A549 (cell line): Measurements from ENCODE around the gene SHLD1. TPM values are rescaled to one million over a fixed set of nuclear protein-coding genes. Genes with fewer than 3 reads are reported as not detected.

Experiments used
- ATAC-seq, 2 experiments: fragments of 200-7000 bp in 1 of 2; fragments of >200 bp in 1 of 2; cut with Nextera tagmentation in 1 of 2; cut with Tn5 transposase in 1 of 2; 3 replicates each; pipeline versions ENCODE4 v1.8.0 to v1.9.1; 2018 to 2020; ENCODE audit warnings: mild to moderate bottlenecking in 1 of 2, moderate library complexity in 1 of 2
- CTCF ChIA-PET: fragments of 300-600 bp; sonication (Branson Sonifier 250); formaldehyde crosslinking; extraction: SDS; loops from one replicate; lab custom pipeline; 2021; ENCODE audit warnings: antibody characterized with exemption, inconsistent platforms; lab: Yijun Ruan, JAX
- POLR2A ChIA-PET: fragments of 350-600 bp; formaldehyde crosslinking; extraction: SDS; loops from one replicate; lab custom pipeline; 2021; ENCODE audit warnings: antibody characterized with exemption, inconsistent platforms; lab: Yijun Ruan, JAX
- DNase-seq, 2 experiments: peaks; one replicate each; pipeline versions ENCODE4 v3.0.0 to v3.0.0-alpha.2; 2011 to 2016; ENCODE audit warnings: low read depth in 1 of 2, low spot score in 1 of 2
- FAIRE-seq: peaks from 2 replicates; lab custom pipeline; 2011; peaks lifted over from hg19 to GRCh38; lab: Jason Lieb, UNC
- H3K27ac ChIP-seq, 2 experiments: fragments of >200 bp; sonication (Bioruptor Twin); formaldehyde crosslinking; 3 replicates each; pipeline ENCODE4 v1.5.1; 2016 to 2017
- H3K4me1 ChIP-seq: fragments of >200 bp; sonication (Bioruptor Twin); formaldehyde crosslinking; 3 replicates; pipeline ENCODE4 v1.6.1; 2016
- H3K4me2 ChIP-seq: fragments of >200 bp; sonication (Bioruptor Twin); formaldehyde crosslinking; 3 replicates; pipeline ENCODE4 v1.6.1; 2016
- H3K4me3 ChIP-seq: fragments of >200 bp; sonication (Bioruptor Twin); formaldehyde crosslinking; 3 replicates; pipeline ENCODE4 v1.5.1; 2016
- H3K9me3 ChIP-seq: fragments of >200 bp; sonication (Bioruptor Twin); formaldehyde crosslinking; 3 replicates; pipeline ENCODE4 v1.6.1; 2016
- ATOH8 ChIP-seq: fragments of 250-450 bp; sonication (Bioruptor Pico); IDR thresholded peaks from 2 replicates; pipeline ENCODE4 v1.5.0; 2020; ENCODE audit warnings: low read depth, mild to moderate bottlenecking, moderate library complexity
- EHF ChIP-seq: fragments of 250-450 bp; sonication (Bioruptor Pico); IDR thresholded peaks from 2 replicates; pipeline ENCODE4 v1.5.0; 2020; ENCODE audit warnings: mild to moderate bottlenecking
- FOSB ChIP-seq: fragments of 250-450 bp; sonication (Bioruptor Pico); IDR thresholded peaks from 2 replicates; pipeline ENCODE4 v1.5.0; 2020; ENCODE audit warnings: mild to moderate bottlenecking, moderate library complexity
- FOSL2 ChIP-seq, 2 experiments: fragments of 450-650 bp in 1 of 2; fragments of >200 bp in 1 of 2; sonication (Bioruptor Twin) in 1 of 2; formaldehyde crosslinking; IDR thresholded peaks; 2 replicates each; pipeline versions ENCODE4 v1.5.0 to v1.6.1; 2016 to 2020; ENCODE audit warnings: mild to moderate bottlenecking in 1 of 2, moderate library complexity in 1 of 2
- FOXS1 ChIP-seq: fragments of 250-450 bp; sonication (Bioruptor Pico); IDR thresholded peaks from 2 replicates; pipeline ENCODE4 v1.5.0; 2020; ENCODE audit warnings: mild to moderate bottlenecking, moderate library complexity
- HEYL ChIP-seq: fragments of 250-450 bp; sonication (Bioruptor Pico); IDR thresholded peaks from 2 replicates; pipeline ENCODE4 v1.8.0; 2021; ENCODE audit warnings: mild to moderate bottlenecking, moderate library complexity
- HMGXB4 ChIP-seq: fragments of 250-450 bp; sonication (Bioruptor Pico); IDR thresholded peaks from 2 replicates; pipeline ENCODE4 v1.5.0; 2021; ENCODE audit warnings: mild to moderate bottlenecking, moderate library complexity, borderline replicate concordance
- HOXA7 ChIP-seq: fragments of 250-450 bp; sonication (Bioruptor Pico); IDR thresholded peaks from 2 replicates; pipeline ENCODE4 v1.5.0; 2020; ENCODE audit warnings: mild to moderate bottlenecking, moderate library complexity
- HOXB13 ChIP-seq: fragments of 250-450 bp; sonication (Bioruptor Pico); IDR thresholded peaks from 2 replicates; pipeline ENCODE4 v1.5.0; 2020; ENCODE audit warnings: low read depth, mild to moderate bottlenecking, moderate library complexity
- JUNB ChIP-seq: fragments of >200 bp; sonication (Bioruptor Twin); formaldehyde crosslinking; IDR thresholded peaks from 2 replicates; pipeline ENCODE4 v1.6.1; 2016
- KDM5A ChIP-seq: fragments of 200-600 bp; sonication (generic); IDR thresholded peaks from 2 replicates; pipeline ENCODE4 v1.6.1; 2016; ENCODE audit warnings: antibody characterized with exemption, mild to moderate bottlenecking
- MAFK ChIP-seq: fragments of 450-650 bp; IDR thresholded peaks from 2 replicates; pipeline ENCODE4 v1.6.1; 2014; ENCODE audit not compliant: partially characterized antibody
- MAZ ChIP-seq: fragments of 150-350 bp; IDR thresholded peaks from 2 replicates; pipeline ENCODE4 v1.6.1; 2014; ENCODE audit warnings: antibody characterized with exemption, low read depth, low read length, borderline replicate concordance
- MYC ChIP-seq: IDR thresholded peaks from 2 replicates; pipeline ENCODE4 v1.6.1; 2012; ENCODE audit warnings: mild to moderate bottlenecking, inconsistent platforms, low read length, improper control_type of control experiment, borderline replicate concordance
- NPAS2 ChIP-seq: fragments of 250-450 bp; sonication (Bioruptor Pico); IDR thresholded peaks from 2 replicates; pipeline ENCODE4 v1.8.0; 2022; ENCODE audit warnings: mild to moderate bottlenecking, moderate library complexity, borderline replicate concordance
- RAD21 ChIP-seq, 2 experiments: fragments of >200 bp in 1 of 2; sonication (Bioruptor Twin) in 1 of 2; formaldehyde crosslinking in 1 of 2; IDR thresholded peaks in 1 of 2; conservative IDR thresholded peaks in 1 of 2; 2 replicates in 1 of 2; 3 replicates in 1 of 2; pipeline ENCODE4 v1.6.1; 2012 to 2018; ENCODE audit warnings: inconsistent platforms in 1 of 2
- RNF2 ChIP-seq: fragments of 200-600 bp; sonication (generic); IDR thresholded peaks from 2 replicates; pipeline ENCODE4 v1.6.1; 2016; ENCODE audit warnings: low read depth, mild to moderate bottlenecking, antibody characterized with exemption, moderate library complexity, borderline replicate concordance
- SREBF2 ChIP-seq: fragments of 450-650 bp; IDR thresholded peaks from 2 replicates; pipeline ENCODE4 v1.6.1; 2014; ENCODE audit warnings: mild to moderate bottlenecking, moderate library complexity
- ZC3H11A ChIP-seq: fragments of 450-650 bp; IDR thresholded peaks from 2 replicates; pipeline ENCODE4 v1.6.1; 2014; ENCODE audit warnings: antibody characterized with exemption, mild to moderate bottlenecking
- WGBS: methylation state at CpG from one replicate; pipeline ENCODE4 v1.1.6; 2017; ENCODE audit errors: missing lambda C conversion rate; 5-methylcytosine and 5-hydroxymethylcytosine counted together
- polyA plus RNA-seq, 4 experiments: library from polyadenylated mRNA; depleted of rRNA in 3 of 4; stranded (reverse); fragments of >200 nt; fragmentation: RNase III in 1 of 4; extraction: RNeasy Plus Mini Kit Qiagen cat#74134 plus additional on column Dnase treatment in 1 of 4; gene quantifications; 2 replicates in 3 of 4; 3 replicates in 1 of 4; pipeline ENCODE4 v1.2.3, GENCODE V29; 2011 to 2017
- TF ChIP-seq, protein P1 (sequence below): IDR thresholded peaks from 2 replicates; pipeline ENCODE4 v1.6.1; 2012
- TF ChIP-seq, protein P2 (sequence below): IDR thresholded peaks from 2 replicates; pipeline ENCODE4 v1.6.1; 2012; ENCODE audit warnings: low read depth, borderline replicate concordance

SHLD1 gene
- polyA plus RNA-seq, 2 of the 4 experiments (the other 2 are of a cell fraction) = 6.5 to 18.4 TPM

DNA sequence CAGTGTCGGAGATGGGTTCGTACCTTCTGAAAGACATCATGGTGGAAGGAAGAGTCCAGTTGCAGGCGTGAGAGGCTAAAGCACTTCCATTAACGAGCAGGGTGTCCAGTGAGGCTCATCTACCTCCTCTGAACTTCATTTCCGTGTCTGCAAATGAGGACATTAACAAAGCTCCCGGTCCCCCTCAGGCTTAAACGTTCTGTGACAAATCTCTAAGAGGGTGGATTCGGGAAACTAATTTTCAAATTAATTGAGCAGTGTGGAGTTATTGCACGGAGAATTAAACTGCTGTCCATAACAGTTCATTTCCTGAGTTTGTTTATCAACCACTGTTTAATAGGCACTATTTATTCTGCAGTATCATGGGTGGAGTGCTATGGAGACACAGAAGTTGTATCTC, 132.0 kb downstream of the SHLD1 start:
- peak; percentile 43 for FAIRE-seq
- Histone ChIP-seq H3K4me3 (no peak overlapping the region), H3K27ac (no peak overlapping the region), H3K4me1 (no peaks in the 10 kb centered on the region), H3K4me2 (no peak overlapping the region), H3K9me3 (no peaks in the 10 kb centered on the region)
- TF ChIP-seq KDM5A = no peak
- TF ChIP-seq HMGXB4 (CRISPR knock-in tag) = no peak
- no peak for TF ChIP-seq RNF2
- TF ChIP-seq FOSL2 (IDR thresholded peaks at IDR 0.05) = no peak
- TF ChIP-seq FOSL2 (CRISPR knock-in tag; IDR thresholded peaks at IDR 0.05) = no peak
- TF ChIP-seq MAZ = no peak
- no peak for TF ChIP-seq FOSB (CRISPR knock-in tag)
- TF ChIP-seq, protein P1, sequence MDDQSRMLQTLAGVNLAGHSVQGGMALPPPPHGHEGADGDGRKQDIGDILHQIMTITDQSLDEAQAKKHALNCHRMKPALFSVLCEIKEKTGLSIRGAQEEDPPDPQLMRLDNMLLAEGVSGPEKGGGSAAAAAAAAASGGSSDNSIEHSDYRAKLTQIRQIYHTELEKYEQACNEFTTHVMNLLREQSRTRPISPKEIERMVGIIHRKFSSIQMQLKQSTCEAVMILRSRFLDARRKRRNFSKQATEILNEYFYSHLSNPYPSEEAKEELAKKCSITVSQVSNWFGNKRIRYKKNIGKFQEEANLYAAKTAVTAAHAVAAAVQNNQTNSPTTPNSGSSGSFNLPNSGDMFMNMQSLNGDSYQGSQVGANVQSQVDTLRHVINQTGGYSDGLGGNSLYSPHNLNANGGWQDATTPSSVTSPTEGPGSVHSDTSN = no peak
- TF ChIP-seq EHF (CRISPR knock-in tag) = no peak
- TF ChIP-seq, protein P2, sequence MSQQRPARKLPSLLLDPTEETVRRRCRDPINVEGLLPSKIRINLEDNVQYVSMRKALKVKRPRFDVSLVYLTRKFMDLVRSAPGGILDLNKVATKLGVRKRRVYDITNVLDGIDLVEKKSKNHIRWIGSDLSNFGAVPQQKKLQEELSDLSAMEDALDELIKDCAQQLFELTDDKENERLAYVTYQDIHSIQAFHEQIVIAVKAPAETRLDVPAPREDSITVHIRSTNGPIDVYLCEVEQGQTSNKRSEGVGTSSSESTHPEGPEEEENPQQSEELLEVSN = no peak
- TF ChIP-seq ZC3H11A = no peak
- TF ChIP-seq RAD21 (conservative IDR thresholded peaks at IDR 0.05 in 1 of 2, IDR thresholded peaks at IDR 0.05 in 1 of 2) = no peak
- no peak for TF ChIP-seq SREBF2
- no peak for TF ChIP-seq MYC
- no peak for TF ChIP-seq HEYL (CRISPR knock-in tag)
- TF ChIP-seq HOXB13 = no peak
- no peak for TF ChIP-seq HOXA7 (CRISPR knock-in tag)
- TF ChIP-seq FOXS1 (CRISPR knock-in tag) = no peak
- no peak for ATAC-seq
- DNase-seq = no peak
- 62% methylated on average over 9 of the region's 9 CpGs for whole genome bisulfite sequencing
- POLR2A ChIA-PET = interaction anchor here (0.6 kb wide), 1 partner anchor 21 kb away, joined by 3 read pairs; no protein-coding TSS in a partner anchor
- CTCF ChIA-PET = interaction anchor here (1.0 to 1.4 kb wide), 6 partner anchors 20 to 352 kb away, joined by 3 to 6 read pairs (median 3); no protein-coding TSS in a partner anchor

DNA sequence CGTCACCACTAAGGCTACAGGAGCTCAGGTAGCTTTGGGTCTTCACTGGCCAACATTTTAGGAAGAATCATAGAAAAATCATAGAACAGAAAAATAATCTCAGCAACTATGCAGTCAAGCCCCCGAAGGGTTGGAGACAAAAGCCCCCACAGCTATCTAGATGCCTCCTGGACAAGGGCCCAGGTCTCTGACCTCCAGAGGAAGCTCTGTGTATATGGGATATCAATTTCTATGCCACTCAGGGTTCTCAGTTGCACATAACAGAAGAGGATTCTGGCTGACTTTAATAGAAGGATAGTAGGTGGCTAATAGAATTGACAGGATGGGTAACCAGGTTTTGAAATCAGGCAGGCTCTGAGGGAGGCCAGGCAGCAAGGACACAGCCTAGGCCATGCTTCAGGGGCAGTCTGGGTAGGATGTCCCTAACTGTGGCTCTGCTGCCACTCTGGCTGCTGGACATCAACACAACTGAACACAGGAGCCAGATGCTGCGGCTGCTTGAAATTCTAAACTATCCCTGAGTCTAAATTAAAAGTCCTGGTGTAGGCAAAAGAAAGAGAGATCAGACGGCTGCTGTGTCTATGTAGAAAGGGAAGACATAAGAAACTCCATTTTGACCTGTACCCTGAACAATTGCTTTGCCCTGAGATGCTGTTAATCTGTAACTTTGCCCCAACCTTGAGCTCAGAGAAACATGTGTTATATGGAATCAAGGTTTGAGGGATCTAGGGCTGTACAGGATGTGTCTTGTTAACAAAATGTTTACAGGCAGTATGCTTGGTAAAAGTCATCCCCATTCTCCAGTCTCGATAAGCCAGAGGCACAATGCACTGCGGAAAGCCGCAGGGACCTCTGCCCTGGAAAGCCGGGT, 134.5 kb downstream of the SHLD1 start:
- H3K4me2 ChIP-seq = no peak overlapping the region
- H3K27ac ChIP-seq = no peak overlapping the region
- FAIRE-seq (no peak), ATAC-seq (peak in 1 of 2 experiments; percentile 31; a peak in 1 of 6 replicates)
- no peak overlapping the region for H3K4me3 ChIP-seq
- no peaks in the 10 kb centered on the region for H3K4me1 ChIP-seq
- CTCF ChIA-PET = interaction anchor here (0.6 to 1.0 kb wide), 3 partner anchors 13 to 316 kb away, joined by 3 read pairs; no protein-coding TSS in a partner anchor
- 66% methylated on average over 8 of the region's 8 CpGs for WGBS
- POLR2A ChIA-PET = interaction anchor here (0.6 kb wide), 1 partner anchor 42 kb away, joined by 3 read pairs; no protein-coding TSS in a partner anchor
- no peaks in the 10 kb centered on the region for H3K9me3 ChIP-seq
- TF ChIP-seq JUNB (no peak), HOXB13 (no peak), FOSL2 (IDR thresholded peaks at IDR 0.05) (no peak), FOSL2 (CRISPR knock-in tag; IDR thresholded peaks at IDR 0.05) (no peak), ATOH8 (CRISPR knock-in tag) (no peak), MAZ (no peak), NPAS2 (CRISPR knock-in tag) (no peak), MAFK (no peak)
- TF ChIP-seq, all 56 proteins: peak for 0
- no peak for DNase-seq
